IMR-90 (cell line): ENCODE measurements around the gene ERG. TPM values are rescaled to one million over a fixed set of nuclear protein-coding genes. Genes with fewer than 3 reads are reported as not detected.

Experiments used
- ATAC-seq: fragments of 200-7000 bp; cut with Tn5 transposase; 2 replicates; pipeline ENCODE4 v1.9.1; 2020; ENCODE audit warnings: low read depth, mild to moderate bottlenecking, moderate library complexity
- BruUV-seq: library from RNA; stranded (reverse); fragments of 400-500 nt; replicated peaks from 2 replicates; lab custom pipeline; 2021; lab: Mats Ljungman, UMichigan
- CTCF ChIA-PET: fragments of 300-600 bp; formaldehyde crosslinking; extraction: SDS; loops from one replicate; lab custom pipeline; 2021; ENCODE audit warnings: antibody characterized with exemption; lab: Yijun Ruan, JAX
- POLR2A ChIA-PET: fragments of 300-600 bp; sonication (Branson Sonifier 250); formaldehyde crosslinking; loops from one replicate; lab custom pipeline; 2022; ENCODE audit warnings: antibody characterized with exemption; ENCODE audit not compliant: unreplicated experiment; lab: Charles Lee
- DNase-seq: peaks from one replicate; pipeline ENCODE4 v3.0.0; 2013
- H2AFZ ChIP-seq: replicated peaks from 2 replicates; pipeline ENCODE3; 2013; ENCODE audit warnings: low read length, mild to moderate bottlenecking; ENCODE audit not compliant: poor library complexity
- H2AK5ac ChIP-seq: 2 replicates; pipeline ENCODE4 v1.6.1; 2013; ENCODE audit warnings: low read depth, low read length, inconsistent platforms
- H2AK9ac ChIP-seq: replicated peaks from 2 replicates; pipeline ENCODE3; 2013; ENCODE audit warnings: mild to moderate bottlenecking, low read depth, low read length, moderate library complexity; ENCODE audit not compliant: poor library complexity
- H2BK120ac ChIP-seq: 2 replicates; pipeline ENCODE4 v1.6.1; 2013; ENCODE audit warnings: low read depth, low read length, inconsistent platforms
- H2BK15ac ChIP-seq: 3 replicates; pipeline ENCODE4 v1.6.1; 2013; ENCODE audit warnings: low read depth, low read length, inconsistent platforms
- H2BK20ac ChIP-seq: 2 replicates; pipeline ENCODE4 v1.6.1; 2013; ENCODE audit warnings: low read depth, mild to moderate bottlenecking, inconsistent platforms, low read length, moderate library complexity
- H2BK5ac ChIP-seq: 2 replicates; pipeline ENCODE4 v1.6.1; 2013; ENCODE audit warnings: mild to moderate bottlenecking, low read depth, low read length, inconsistent platforms; ENCODE audit not compliant: poor library complexity, severe bottlenecking
- H3K14ac ChIP-seq: replicated peaks from 2 replicates; pipeline ENCODE4 v1.6.1; 2013; ENCODE audit warnings: low read depth, low read length, inconsistent platforms
- H3K18ac ChIP-seq: 2 replicates; pipeline ENCODE4 v1.6.1; 2013; ENCODE audit warnings: low read depth, low read length, control low read depth
- H3K23ac ChIP-seq: 2 replicates; pipeline ENCODE4 v1.6.1; 2013; ENCODE audit warnings: low read depth, low read length, inconsistent platforms
- H3K27ac ChIP-seq: 2 replicates; pipeline ENCODE4 v1.5.1; 2013; ENCODE audit warnings: mild to moderate bottlenecking, control low read depth, low read length; ENCODE audit not compliant: insufficient read depth
- H3K27me3 ChIP-seq: 2 replicates; pipeline ENCODE4 v1.6.1; 2013; ENCODE audit warnings: low read length; ENCODE audit not compliant: control insufficient read depth, insufficient read depth
- H3K36me3 ChIP-seq: 2 replicates; pipeline ENCODE4 v1.6.1; 2013; ENCODE audit warnings: low read length, mixed read lengths; ENCODE audit not compliant: control insufficient read depth, insufficient read depth
- H3K4ac ChIP-seq: 2 replicates; pipeline ENCODE4 v1.6.1; 2013; ENCODE audit warnings: low read depth, low read length, inconsistent platforms
- H3K4me1 ChIP-seq: 2 replicates; pipeline ENCODE4 v1.6.1; 2013; ENCODE audit warnings: low read length, mixed read lengths; ENCODE audit not compliant: control insufficient read depth, insufficient read depth
- H3K4me2 ChIP-seq: 2 replicates; pipeline ENCODE4 v1.6.1; 2013; ENCODE audit warnings: low read depth, mild to moderate bottlenecking, control low read depth, low read length, moderate library complexity
- H3K4me3 ChIP-seq: 2 replicates; pipeline ENCODE4 v1.5.1; 2013; ENCODE audit warnings: low read depth, mild to moderate bottlenecking, control low read depth, low read length, moderate library complexity; ENCODE audit not compliant: insufficient read depth
- H3K56ac ChIP-seq: 2 replicates; pipeline ENCODE4 v1.6.1; 2013; ENCODE audit warnings: low read length, inconsistent platforms; ENCODE audit not compliant: insufficient read depth; ENCODE audit errors: extremely low read depth
- H3K79me1 ChIP-seq, 2 experiments: 2 replicates each; pipeline ENCODE4 v1.6.1; 2013; ENCODE audit warnings: low read length in 2 of 2, inconsistent platforms in 1 of 2, low read depth in 1 of 2
- H3K9ac ChIP-seq: 2 replicates; pipeline ENCODE4 v1.6.1; 2013; ENCODE audit warnings: low read depth, low read length, control low read depth
- H3K9me1 ChIP-seq: 2 replicates; pipeline ENCODE4 v1.6.1; 2013; ENCODE audit warnings: low read length, inconsistent platforms; ENCODE audit not compliant: insufficient read depth
- H3K9me3 ChIP-seq: 2 replicates; pipeline ENCODE4 v1.6.1; 2013; ENCODE audit warnings: low read length; ENCODE audit not compliant: control insufficient read depth, insufficient read depth
- H4K20me1 ChIP-seq: 2 replicates; pipeline ENCODE4 v1.6.1; 2013; ENCODE audit warnings: low read length, inconsistent platforms; ENCODE audit not compliant: insufficient read depth
- H4K5ac ChIP-seq: 2 replicates; pipeline ENCODE4 v1.6.1; 2013; ENCODE audit warnings: mild to moderate bottlenecking, low read depth, low read length, control low read depth
- H4K8ac ChIP-seq, 2 experiments: 2 replicates each; pipeline ENCODE4 v1.6.1; 2013; ENCODE audit warnings: low read depth in 2 of 2, low read length in 2 of 2, control low read depth in 1 of 2, inconsistent platforms in 1 of 2
- H4K91ac ChIP-seq: 2 replicates; pipeline ENCODE4 v1.6.1; 2013; ENCODE audit warnings: low read depth, low read length, inconsistent platforms; ENCODE audit not compliant: insufficient read depth
- BHLHE40 ChIP-seq: fragments of 150-350 bp; IDR thresholded peaks from 2 replicates; pipeline ENCODE4 v1.6.1; 2016; ENCODE audit warnings: mild to moderate bottlenecking, low read depth, low read length
- CEBPB ChIP-seq: IDR thresholded peaks from 2 replicates; pipeline ENCODE4 v1.6.1; 2012; ENCODE audit warnings: low read depth, low read length, improper control_type of control experiment
- CHD1 ChIP-seq: IDR thresholded peaks from 2 replicates; pipeline ENCODE4 v1.6.1; 2012; ENCODE audit warnings: low read depth, low read length, improper control_type of control experiment
- CTCF ChIP-seq: conservative IDR thresholded peaks from 2 replicates; pipeline ENCODE4 v1.5.1; 2012; ENCODE audit warnings: mild to moderate bottlenecking, low read depth, low read length, improper control_type of control experiment
- ELK1 ChIP-seq: fragments of 150-350 bp; IDR thresholded peaks from 2 replicates; pipeline ENCODE4 v1.6.1; 2016; ENCODE audit warnings: low read depth, mild to moderate bottlenecking, low read length, moderate library complexity, borderline replicate concordance
- FOS ChIP-seq: fragments of 150-350 bp; IDR thresholded peaks from 2 replicates; pipeline ENCODE4 v1.6.1; 2016; ENCODE audit warnings: low read depth, low read length
- MAFK ChIP-seq: IDR thresholded peaks from 2 replicates; pipeline ENCODE4 v1.6.1; 2012; ENCODE audit warnings: low read depth, low read length, improper control_type of control experiment
- MAZ ChIP-seq: IDR thresholded peaks from 2 replicates; pipeline ENCODE4 v1.6.1; 2012; ENCODE audit warnings: low read depth, mild to moderate bottlenecking, low read length, improper control_type of control experiment, moderate library complexity, borderline replicate concordance
- MXI1 ChIP-seq: IDR thresholded peaks from 2 replicates; pipeline ENCODE4 v1.6.1; 2012; ENCODE audit warnings: low read depth, mild to moderate bottlenecking, low read length, moderate library complexity, borderline replicate concordance
- NFE2L2 ChIP-seq: fragments of 150-350 bp; IDR thresholded peaks from 2 replicates; pipeline ENCODE4 v1.6.1; 2016; ENCODE audit warnings: low read depth, mild to moderate bottlenecking, low read length
- POLR2A ChIP-seq: IDR thresholded peaks from 2 replicates; pipeline ENCODE4 v1.6.1; 2012; ENCODE audit warnings: mild to moderate bottlenecking, low read depth, low read length
- RAD21 ChIP-seq: IDR thresholded peaks from 2 replicates; pipeline ENCODE4 v1.6.1; 2012; ENCODE audit warnings: low read length, improper control_type of control experiment
- RCOR1 ChIP-seq: IDR thresholded peaks from 2 replicates; pipeline ENCODE4 v1.6.1; 2012; ENCODE audit warnings: mild to moderate bottlenecking, low read length, improper control_type of control experiment; ENCODE audit not compliant: insufficient replicate concordance
- RFX5 ChIP-seq: IDR thresholded peaks from 2 replicates; pipeline ENCODE4 v1.8.0; 2012; ENCODE audit warnings: low read depth, mild to moderate bottlenecking, low read length, moderate library complexity
- SMC3 ChIP-seq: fragments of 150-350 bp; IDR thresholded peaks from 2 replicates; pipeline ENCODE4 v1.6.1; 2016; ENCODE audit warnings: low read depth, mild to moderate bottlenecking, antibody characterized with exemption, low read length, moderate library complexity
- USF2 ChIP-seq: fragments of 150-350 bp; IDR thresholded peaks from 2 replicates; pipeline ENCODE4 v1.6.1; 2017; ENCODE audit warnings: mild to moderate bottlenecking, antibody characterized with exemption, low read length, low read depth
- WGBS, 2 experiments: methylation state at CpG; one replicate each; pipeline versions ENCODE4 v1.1.5 to v1.1.7; 2013; ENCODE audit warnings: missing lambda C conversion rate in 2 of 2; ENCODE audit not compliant: insufficient read length in 1 of 2; ENCODE audit errors: extremely low coverage in 2 of 2; 5-methylcytosine and 5-hydroxymethylcytosine counted together
- dilution Hi-C: fragments of 300-500 bp; cut with HindIII; formaldehyde crosslinking; loops from one replicate; pipeline ENCODE4 v1.14.3; 2018; ENCODE audit warnings: low sequenced_read_pairs; ENCODE audit not compliant: unreplicated experiment
- in situ Hi-C: fragments of 300-500 bp; cut with MboI; formaldehyde crosslinking; loops from 3 replicates; pipeline ENCODE4 v1.14.3; 2019; ENCODE audit warnings: low sequenced_read_pairs, inconsistent platforms, mixed read lengths
- intact Hi-C: fragments of 100-400 bp; cut with micrococcal nuclease; formaldehyde crosslinking; loops from 2 replicates; pipeline ENCODE4 v1.10.0; 2022
- polyA plus RNA-seq, 3 experiments: library from polyadenylated mRNA; depleted of rRNA; stranded (reverse); fragments of >200 nt; gene quantifications; 2 replicates each; pipeline ENCODE4 v1.2.3, GENCODE V29; 2012; ENCODE audit warnings: low replicate concordance in 1 of 3
- total RNA-seq: library from RNA; depleted of rRNA; stranded (reverse); fragments of >200 nt; gene quantifications from 2 replicates; pipeline ENCODE4 v1.2.3, GENCODE V29; 2012

The ERG gene
- total and polyA plus RNA-seq, 2 of the 4 experiments (the other 2 are of a cell fraction), result not detected

DNA sequence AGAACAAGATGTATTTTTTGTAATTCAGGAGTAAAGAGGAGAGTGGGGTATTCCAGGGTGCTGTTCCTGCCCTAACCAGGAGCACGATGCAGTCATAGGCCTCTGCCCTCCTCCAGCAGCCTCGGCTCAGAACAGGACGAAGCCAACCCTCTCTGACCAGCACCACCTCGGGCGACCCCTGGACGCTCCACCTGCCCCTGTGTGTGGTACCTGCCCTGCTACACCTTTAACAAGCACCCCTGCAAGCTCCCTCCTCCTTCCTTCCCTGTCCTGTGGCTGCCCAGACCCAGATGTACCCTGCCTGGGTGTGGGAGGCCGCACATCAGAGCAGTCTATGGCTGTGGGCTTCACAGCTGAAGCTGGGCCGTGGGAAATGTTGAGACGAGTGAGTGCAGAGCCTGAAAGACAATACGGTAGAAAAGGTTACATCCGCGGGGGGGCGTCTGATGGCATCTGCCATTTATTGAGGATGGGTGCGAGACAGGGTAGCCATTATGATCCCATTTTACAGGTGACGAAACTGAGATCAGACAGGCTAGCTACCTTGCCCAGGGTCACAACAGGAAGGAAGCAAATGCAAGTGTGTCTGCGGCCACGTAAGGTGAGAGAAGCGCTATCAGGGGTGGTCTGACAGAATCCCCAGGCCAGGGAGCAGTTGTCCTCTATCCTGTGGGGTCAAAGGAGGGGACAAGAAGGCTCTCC, 4.6 kb downstream of the ERG start:
- Histone ChIP-seq H4K5ac (no peak overlapping the region), H2BK120ac (no peak overlapping the region), H3K9me1 (no peaks in the 10 kb centered on the region), H2AK5ac (no peak overlapping the region), H2AK9ac (no peak overlapping the region), H3K14ac (no peak overlapping the region), H2AFZ (no peak overlapping the region), H4K20me1 (no peaks in the 10 kb centered on the region), H3K4ac (no peak overlapping the region), H4K8ac (no peak overlapping the region), H3K9me3 (no peaks in the 10 kb centered on the region), H2BK20ac (no peak overlapping the region), H3K9ac (no peak overlapping the region), H3K18ac (no peak overlapping the region), H3K79me1 (no peaks in the 10 kb centered on the region), H2BK15ac (no peak overlapping the region), H3K23ac (no peak overlapping the region), H3K27me3 (peaks cover 30% of the 10 kb centered on the region), H3K56ac (no peak overlapping the region), H3K4me2 (no peak overlapping the region), H3K36me3 (no peaks in the 10 kb centered on the region), H4K91ac (no peak overlapping the region), H2BK5ac (no peak overlapping the region), H3K4me3 (no peak overlapping the region), H3K27ac (no peak overlapping the region), H3K4me1 (no peaks in the 10 kb centered on the region)
- POLR2A ChIA-PET, result no interaction called here
- dilution Hi-C loops (no loop called here), intact Hi-C loops (no loop called here), in situ Hi-C loops (no loop called here)
- no peak for ATAC-seq
- BruUV-seq, result no TSS peak
- CTCF ChIA-PET, result no interaction called here
- no peak for DNase-seq
- TF ChIP-seq SMC3, result no peak
- TF ChIP-seq CEBPB, result no peak
- TF ChIP-seq POLR2A, result no peak
- TF ChIP-seq BHLHE40, result no peak
- no peak for TF ChIP-seq NFE2L2
- TF ChIP-seq RCOR1, result no peak
- TF ChIP-seq RAD21, result no peak
- TF ChIP-seq MXI1, result no peak
- TF ChIP-seq CHD1, result no peak
- TF ChIP-seq FOS, result no peak
- TF ChIP-seq CTCF, result no peak
- no peak for TF ChIP-seq MAZ
- no peak for TF ChIP-seq RFX5
- TF ChIP-seq MAFK, result no peak
- TF ChIP-seq USF2, result no peak
- no peak for TF ChIP-seq ELK1
- 86% methylated on average over 9 of the region's 18 CpGs; no CpG with 5 or more reads in 1 of the 2 experiments for WGBS, 2 experiments
